Common myeloid progenitor, CD34-positive (primary cell): ENCODE measurements around the gene IFNA6.

Experiments used
- CTCF ChIA-PET: fragments of 350-600 bp; sonication (Branson Sonifier 250); formaldehyde crosslinking; loops from one replicate; lab custom pipeline; 2021; ENCODE audit warnings: antibody characterized with exemption; lab: Charles Lee
- POLR2A ChIA-PET: fragments of 350-600 bp; sonication (Branson Sonifier 250); formaldehyde crosslinking; loops from one replicate; lab custom pipeline; 2021; ENCODE audit warnings: antibody characterized with exemption; lab: Charles Lee
- DNase-seq, 3 donors: peaks; one replicate each; pipeline versions ENCODE4 v3.0.0 to v3.0.0-alpha.2; 2013
- H3K27ac ChIP-seq, 2 experiments: 1 replicate in 1 of 2; 2 replicates in 1 of 2; pipeline ENCODE4 v1.7.0; 2013; ENCODE audit warnings: inconsistent platforms in 2 of 2, low read length in 2 of 2, mild to moderate bottlenecking in 2 of 2, low read depth in 1 of 2, moderate library complexity in 1 of 2; ENCODE audit not compliant: severe bottlenecking in 2 of 2, insufficient read depth in 1 of 2, poor library complexity in 1 of 2
- H3K27me3 ChIP-seq, 5 experiments: replicated peaks in 2 of 5; 1 replicate in 3 of 5; 2 replicates in 2 of 5; pipeline versions ENCODE4 v1.6.1 to v1.7.0; 2013; ENCODE audit warnings: low read length in 4 of 5, mild to moderate bottlenecking in 2 of 5, moderate library complexity in 2 of 5, inconsistent platforms in 1 of 5; ENCODE audit not compliant: insufficient read depth in 5 of 5, control insufficient read depth in 4 of 5
- H3K36me3 ChIP-seq, 4 experiments: 1 replicate in 2 of 4; 2 replicates in 2 of 4; pipeline versions ENCODE4 v1.6.1 to v1.7.0; 2013; ENCODE audit warnings: low read length in 3 of 4, control low read depth in 1 of 4, mild to moderate bottlenecking in 1 of 4; ENCODE audit not compliant: control insufficient read depth in 4 of 4, insufficient read depth in 4 of 4
- H3K4me1 ChIP-seq, 4 experiments: 1 replicate in 3 of 4; 2 replicates in 1 of 4; pipeline versions ENCODE4 v1.6.1 to v1.7.1; 2013; ENCODE audit warnings: low read length in 3 of 4, mild to moderate bottlenecking in 3 of 4, control low read depth in 1 of 4, inconsistent platforms in 1 of 4, moderate library complexity in 1 of 4; ENCODE audit not compliant: control insufficient read depth in 4 of 4, insufficient read depth in 4 of 4; ENCODE audit errors: control extremely low read depth in 1 of 4
- H3K4me3 ChIP-seq, 7 experiments: 1 replicate in 4 of 7; 2 replicates in 3 of 7; pipeline versions ENCODE4 v1.5.1 to v1.7.0; 2013; ENCODE audit warnings: mild to moderate bottlenecking in 7 of 7, low read length in 6 of 7, moderate library complexity in 6 of 7, inconsistent platforms in 2 of 7, low read depth in 2 of 7, control low read depth in 1 of 7; ENCODE audit not compliant: insufficient read depth in 4 of 7, control insufficient read depth in 1 of 7; ENCODE audit errors: extremely low read depth in 1 of 7
- H3K9me3 ChIP-seq, 5 experiments: 1 replicate in 4 of 5; 2 replicates in 1 of 5; pipeline versions ENCODE4 v1.6.1 to v1.7.1; 2013; ENCODE audit warnings: low read length in 4 of 5, mild to moderate bottlenecking in 2 of 5, inconsistent platforms in 1 of 5, low read depth in 1 of 5, moderate library complexity in 1 of 5; ENCODE audit not compliant: control insufficient read depth in 4 of 5, insufficient read depth in 2 of 5; ENCODE audit errors: control extremely low read depth in 1 of 5
- WGBS: methylation state at CpG from one replicate; pipeline ENCODE4 v1.1.5; 2013; ENCODE audit not compliant: insufficient coverage; 5-methylcytosine and 5-hydroxymethylcytosine counted together

IFNA6 gene

DNA sequence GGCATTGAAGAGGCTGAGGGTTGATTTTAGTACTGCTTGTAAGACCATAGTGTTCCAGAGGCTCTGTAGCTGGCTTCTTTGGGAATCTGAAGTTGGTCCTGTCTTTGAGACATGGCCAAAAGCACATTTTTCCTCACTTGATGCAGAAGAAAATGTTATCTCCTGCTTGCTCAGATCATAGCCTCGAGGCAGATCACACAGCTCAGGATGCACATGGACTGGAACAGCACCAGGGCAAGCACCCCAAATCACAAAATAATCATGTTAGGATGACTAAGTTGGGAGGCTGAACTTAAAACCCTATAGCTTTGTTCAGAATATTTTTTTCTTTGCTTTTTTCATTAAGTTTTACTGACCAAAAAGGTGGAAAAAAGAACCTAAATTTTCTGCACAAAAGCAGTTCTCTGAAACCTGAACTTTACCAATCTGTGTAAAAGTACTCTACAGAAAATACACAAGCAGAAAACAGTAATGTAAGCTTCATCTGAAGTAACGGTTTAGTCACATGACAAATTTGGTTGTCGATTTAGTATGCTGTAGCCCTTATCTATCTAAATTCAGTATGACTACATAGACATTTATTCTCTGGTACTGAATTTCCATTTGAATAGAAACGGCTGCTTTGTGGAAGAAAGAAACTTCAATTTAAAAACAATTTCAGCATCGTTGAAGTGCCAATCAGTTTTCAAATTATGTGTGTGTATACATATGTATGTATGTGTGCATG is 18.8 kb downstream of the IFNA6 start:
- no peak for DNase-seq
- Histone ChIP-seq H3K4me1 (peaks cover 9 to 48% (median 21%) of the 10 kb centered on the region in 4 experiments), H3K36me3 (peaks cover 0 to 21% (median 4%) of the 10 kb centered on the region in 4 experiments), H3K27me3 (no peaks in the 10 kb centered on the region), H3K27ac (peak overlapping the region in 1 of 2 experiments; percentile 18), H3K4me3 (peak overlapping the region in 1 of 7 experiments; percentile 35), H3K9me3 (no peaks in the 10 kb centered on the region)
- POLR2A ChIA-PET = no interaction called here
- WGBS = 83% methylated on average over 1 of the region's 5 CpGs
- CTCF ChIA-PET = interaction anchor here (1.1 to 1.7 kb wide), 4 partner anchors 13 to 122 kb away, joined by 3 to 5 read pairs (median 4); no protein-coding TSS in a partner anchor

DNA sequence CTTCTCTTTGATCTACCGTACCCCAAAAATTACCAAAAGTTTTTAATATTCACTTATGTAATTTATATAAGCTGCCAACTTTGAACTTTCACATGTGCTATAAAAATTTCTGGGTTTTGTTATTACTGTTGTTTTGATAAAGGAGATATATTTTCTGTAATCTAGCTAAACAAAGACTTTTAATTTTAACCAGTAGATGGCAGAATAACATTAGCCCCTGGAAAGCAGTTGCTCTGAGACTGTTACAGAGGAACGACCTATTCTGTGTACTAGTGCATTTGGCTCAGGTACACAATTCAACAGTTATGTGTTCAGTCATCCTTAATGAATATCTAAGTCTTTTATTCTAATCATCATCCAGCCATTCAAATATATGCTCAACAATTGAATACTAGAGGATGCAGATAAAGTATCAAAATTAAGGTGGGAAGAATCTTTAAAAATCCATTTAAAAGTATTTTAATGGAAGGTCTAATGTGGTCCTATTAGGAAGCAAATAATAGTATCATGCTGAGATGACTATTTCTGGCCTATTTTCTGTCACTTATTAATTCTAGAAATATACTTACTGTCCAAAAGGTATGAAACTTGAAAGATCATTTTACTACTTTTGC is 24.1 kb downstream of the IFNA6 start:
- Histone ChIP-seq H3K27ac (no peak overlapping the region), H3K27me3 (no peaks in the 10 kb centered on the region), H3K4me1 (peaks cover 0 to 20% (median 13%) of the 10 kb centered on the region in 4 experiments), H3K9me3 (no peaks in the 10 kb centered on the region), H3K4me3 (no peak overlapping the region), H3K36me3 (peaks cover 0 to 18% (median 11%) of the 10 kb centered on the region in 4 experiments)
- peak; percentile 55 to 76 (median 73) for DNase-seq
- ChIA-PET POLR2A (no interaction called here), CTCF (interaction anchor here (0.6 to 7.3 kb wide), 32 partner anchors 8 to 466 kb away, joined by 3 to 54 read pairs (median 5); partner anchors contain the start of genes IFNA2 and KLHL9)
- WGBS = 0% methylated on average over 1 of the region's 2 CpGs

DNA sequence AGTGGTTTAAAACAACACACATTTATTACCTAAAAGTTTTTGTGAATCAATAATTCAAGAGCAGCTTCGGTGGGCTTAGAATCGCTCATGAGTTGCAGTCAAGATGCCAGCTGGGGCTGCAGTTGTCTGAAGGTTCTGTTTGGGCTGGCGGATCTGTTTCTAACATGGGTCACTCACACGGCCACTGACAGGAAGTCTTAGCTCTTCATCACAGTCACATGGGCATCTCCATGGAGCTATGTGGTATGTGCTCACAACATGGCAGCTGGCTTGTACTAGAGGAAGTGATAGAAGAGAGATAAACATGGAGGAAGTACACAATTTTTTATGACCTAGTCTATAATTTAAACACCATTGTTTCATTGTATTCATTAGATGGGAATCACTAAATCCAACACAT is 26.6 kb downstream of the IFNA6 start:
- POLR2A ChIA-PET = no interaction called here
- peaks cover 0 to 12% (median 8%) of the 10 kb centered on the region in 4 experiments for H3K36me3 ChIP-seq
- CTCF ChIA-PET = interaction anchor here (1.0 to 7.3 kb wide), 16 partner anchors 10 to 464 kb away, joined by 3 to 54 read pairs (median 5); no protein-coding TSS in a partner anchor
- peak in 2 of 3 donors; percentile 51 to 57 for DNase-seq
- peaks cover 0 to 15% (median 11%) of the 10 kb centered on the region in 4 experiments for H3K4me1 ChIP-seq
- 100% methylated on average over 2 of the region's 4 CpGs for WGBS
- no peaks in the 10 kb centered on the region for H3K9me3 ChIP-seq
- H3K4me3 ChIP-seq = peak overlapping the region in 1 of 7 experiments; percentile 19
- no peaks in the 10 kb centered on the region for H3K27me3 ChIP-seq
- no peak overlapping the region for H3K27ac ChIP-seq

DNA sequence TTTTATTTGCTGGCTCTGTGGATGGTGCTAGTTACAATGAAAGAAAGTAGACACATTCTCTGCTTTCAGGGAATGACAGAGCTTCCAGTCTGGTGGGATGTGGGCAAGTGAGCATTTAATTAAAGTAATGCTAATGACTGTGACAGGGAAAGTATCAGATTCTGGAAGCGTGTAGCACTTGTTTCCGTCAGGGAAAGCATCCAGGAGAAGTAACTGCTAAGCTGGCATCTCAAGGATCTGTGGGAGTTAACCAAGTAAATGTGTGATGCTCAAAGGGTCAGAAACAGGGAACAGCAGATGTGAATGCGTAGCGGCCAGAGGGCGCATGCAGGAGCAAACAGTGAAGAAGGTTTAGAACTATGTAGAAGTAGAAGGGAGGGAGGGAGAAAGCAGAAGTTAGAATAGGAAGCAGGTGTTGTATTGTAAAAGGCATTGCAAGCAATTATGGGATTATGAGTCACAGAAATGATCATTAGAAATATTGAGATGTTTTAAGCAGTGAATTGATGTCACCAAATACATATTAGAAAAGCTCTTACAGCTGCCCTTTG is 27.7 kb downstream of the IFNA6 start:
- peak; percentile 29 to 87 (median 81) for DNase-seq
- Histone ChIP-seq H3K27ac (no peak overlapping the region), H3K27me3 (peaks cover 0 to under 1% (median 0%) of the 10 kb centered on the region in 5 experiments), H3K9me3 (no peaks in the 10 kb centered on the region), H3K36me3 (peaks cover 0 to 12% (median 8%) of the 10 kb centered on the region in 4 experiments), H3K4me1 (peaks cover 0 to 19% (median 11%) of the 10 kb centered on the region in 4 experiments), H3K4me3 (no peak overlapping the region)
- 70% methylated on average over 5 of the region's 5 CpGs for WGBS
- ChIA-PET CTCF (interaction anchor here (0.6 to 7.3 kb wide), 17 partner anchors 11 to 861 kb away, joined by 3 to 54 read pairs (median 5); no protein-coding TSS in a partner anchor), POLR2A (no interaction called here)

DNA sequence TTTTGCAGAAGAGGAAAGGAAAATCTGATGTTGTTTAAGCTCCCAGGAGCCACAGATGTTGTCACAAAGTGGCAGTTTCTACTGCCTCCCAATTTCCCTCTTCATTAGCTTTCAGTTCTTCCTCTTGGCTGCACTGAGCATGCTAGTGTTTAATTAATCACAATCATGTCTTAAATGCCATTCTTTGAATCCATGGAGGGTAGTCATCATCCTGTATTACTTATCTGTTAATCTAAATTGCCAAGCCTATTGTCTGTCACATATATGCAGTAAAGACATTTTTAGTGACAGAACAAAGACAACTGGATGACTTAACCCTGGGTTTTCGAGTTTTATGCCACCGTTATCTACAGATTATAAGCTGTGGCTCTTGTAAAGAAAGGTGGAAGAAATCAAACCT is 30.2 kb downstream of the IFNA6 start:
- Histone ChIP-seq H3K4me3 (no peak overlapping the region), H3K36me3 (peaks cover 0 to 12% (median 8%) of the 10 kb centered on the region in 4 experiments), H3K27ac (no peak overlapping the region), H3K4me1 (peaks cover 0 to 19% (median 11%) of the 10 kb centered on the region in 4 experiments), H3K27me3 (peaks cover 0 to 2% (median 0%) of the 10 kb centered on the region in 5 experiments), H3K9me3 (no peaks in the 10 kb centered on the region)
- 92% methylated on average over 2 of the region's 2 CpGs for WGBS
- CTCF ChIA-PET = interaction anchor here (0.6 to 7.3 kb wide), 13 partner anchors 53 to 141 kb away, joined by 3 to 54 read pairs (median 5); no protein-coding TSS in a partner anchor
- no peak for DNase-seq
- POLR2A ChIA-PET = interaction anchor here (0.8 kb wide), 1 partner anchor 102 kb away, joined by 4 read pairs; no protein-coding TSS in a partner anchor

DNA sequence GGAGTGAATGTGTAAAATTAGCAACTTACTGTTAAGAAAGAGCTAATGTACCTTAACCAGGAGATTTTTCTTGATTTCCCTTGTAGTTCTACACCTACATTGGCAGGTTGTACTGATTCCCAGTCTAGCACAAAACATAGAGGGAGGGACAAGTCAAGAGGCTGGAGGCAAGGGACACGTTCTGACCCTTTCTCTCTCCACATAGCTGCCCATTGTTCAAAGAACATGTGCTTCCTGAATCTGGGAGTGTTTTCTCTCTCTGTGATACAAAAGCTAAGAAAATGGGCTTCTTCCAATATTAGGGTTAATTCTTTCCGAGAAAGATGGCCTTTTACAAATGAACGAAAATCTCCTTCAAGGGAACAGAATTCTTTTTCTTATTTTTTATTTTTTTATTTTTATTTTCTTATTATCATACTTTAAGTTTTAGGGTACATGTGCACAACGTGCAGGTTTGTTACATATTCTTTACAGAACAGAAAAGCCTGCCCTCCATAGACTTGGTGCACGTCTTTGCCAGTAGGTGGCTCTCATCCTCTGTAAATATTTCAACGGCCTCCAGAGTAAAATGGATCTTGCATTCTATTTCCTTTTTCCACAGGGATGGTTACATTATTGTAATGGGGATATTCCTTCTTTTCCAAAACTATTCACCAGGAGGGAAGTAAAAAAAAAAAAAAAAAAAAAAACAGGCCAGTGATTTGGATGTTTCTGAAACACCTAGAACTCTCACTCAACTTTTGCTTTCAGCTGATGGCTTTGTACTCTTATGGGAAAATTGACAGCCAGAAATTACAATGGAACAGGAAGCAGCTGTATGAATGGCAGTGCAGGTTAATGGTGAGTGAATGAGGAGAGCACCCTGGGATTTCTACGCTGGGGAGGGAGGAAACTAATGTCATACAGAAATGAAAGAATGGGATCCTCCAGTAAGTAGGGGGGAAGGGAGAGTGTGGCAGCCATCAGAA is 32.4 kb downstream of the IFNA6 start:
- peak; percentile 31 to 66 (median 63) for DNase-seq
- no peaks in the 10 kb centered on the region for H3K9me3 ChIP-seq
- H3K4me1 ChIP-seq = peaks cover 0 to 9% (median 3%) of the 10 kb centered on the region in 4 experiments
- 40% methylated on average over 2 of the region's 7 CpGs for WGBS
- ChIA-PET POLR2A (interaction anchor here (0.6 kb wide), 1 partner anchor 23 kb away, joined by 5 read pairs; no protein-coding TSS in a partner anchor), CTCF (interaction anchor here (0.6 to 4.7 kb wide), 22 partner anchors 8 to 164 kb away, joined by 3 to 19 read pairs (median 4); partner anchors contain the start of genes IFNA7 and KLHL9)
- H3K27me3 ChIP-seq = peaks cover 0 to 3% (median 0%) of the 10 kb centered on the region in 5 experiments
- peaks cover 0 to 5% (median 1%) of the 10 kb centered on the region in 4 experiments for H3K36me3 ChIP-seq
- H3K27ac ChIP-seq = no peak overlapping the region
- no peak overlapping the region for H3K4me3 ChIP-seq
